Neural cell (in vitro differentiated cells): ENCODE results near the gene SUFU. TPM values are rescaled to one million over a fixed set of nuclear protein-coding genes. Genes with fewer than 3 reads are reported as not detected.
A peak's percentile ranks its signal among the peaks of the same experiment; 100 is the strongest.

Experiments
- H2AFZ ChIP-seq: fragments of 200-600, 300-800 bp; sonication (generic), shearing (Covaris generic); 2 replicates; pipeline ENCODE4 v1.6.0; 2014; ENCODE audit warnings: low read depth, mild to moderate bottlenecking, antibody characterized with exemption, low read length, moderate library complexity
- H3F3A ChIP-seq: fragments of 200-600 bp; shearing (Covaris generic); 2 replicates; pipeline ENCODE4 v1.6.1; 2016; ENCODE audit warnings: mild to moderate bottlenecking, moderate library complexity, mixed read lengths, antibody characterized with exemption, low read length; ENCODE audit not compliant: insufficient read depth, poor library complexity, severe bottlenecking
- H3K27ac ChIP-seq: fragments of 200-600, 300-800 bp; sonication (generic), shearing (Covaris generic); 2 replicates; pipeline ENCODE4 v1.5.1; 2014; ENCODE audit warnings: mild to moderate bottlenecking, low read length, moderate library complexity
- H3K27me3 ChIP-seq: fragments of 300-800, 200-600 bp; sonication (generic), shearing (Covaris generic); 2 replicates; pipeline ENCODE4 v1.6.0; 2014; ENCODE audit warnings: mild to moderate bottlenecking, low read depth, low read length, moderate library complexity; ENCODE audit not compliant: insufficient read depth
- H3K36me3 ChIP-seq: fragments of 300-800, 200-600 bp; sonication (generic), shearing (Covaris generic); 2 replicates; pipeline ENCODE4 v1.5.1; 2014; ENCODE audit warnings: mild to moderate bottlenecking, antibody characterized with exemption, low read length, moderate library complexity; ENCODE audit not compliant: insufficient read depth
- H3K4me2 ChIP-seq: fragments of 300-800, 200-600 bp; sonication (generic), shearing (Covaris generic); 2 replicates; pipeline ENCODE4 v1.6.0; 2014; ENCODE audit warnings: mild to moderate bottlenecking, low read length
- H3K4me3 ChIP-seq: fragments of 300-800, 200-600 bp; sonication (generic), shearing (Covaris generic); 2 replicates; pipeline ENCODE4 v1.5.1; 2014; ENCODE audit warnings: mild to moderate bottlenecking, low read length, moderate library complexity
- H3K79me2 ChIP-seq: fragments of 200-600 bp; shearing (Covaris generic); replicated peaks from 2 replicates; pipeline ENCODE4 v1.6.0; 2014; ENCODE audit warnings: mild to moderate bottlenecking, low read length, moderate library complexity; ENCODE audit not compliant: insufficient read depth
- H3K9ac ChIP-seq: fragments of 300-800, 200-600 bp; sonication (generic), shearing (Covaris generic); 2 replicates; pipeline ENCODE4 v1.6.1; 2016; ENCODE audit warnings: mild to moderate bottlenecking, low read length, mixed read lengths
- H3K9me2 ChIP-seq: fragments of 200-600 bp; shearing (Covaris generic); 2 replicates; pipeline ENCODE4 v1.6.1; 2016; ENCODE audit warnings: mild to moderate bottlenecking, low read length, mixed read lengths; ENCODE audit not compliant: insufficient read depth
- H3K9me3 ChIP-seq: fragments of 200-600, 300-800 bp; sonication (generic), shearing (Covaris generic); 2 replicates; pipeline ENCODE4 v1.6.1; 2016; ENCODE audit warnings: mild to moderate bottlenecking, mixed run types, low read length, moderate library complexity, mixed read lengths
- H4K20me1 ChIP-seq: fragments of 200-600 bp; shearing (Covaris generic); 2 replicates; pipeline ENCODE4 v1.6.1; 2016; ENCODE audit warnings: mild to moderate bottlenecking, mixed run types; ENCODE audit not compliant: insufficient read depth
- EP300 ChIP-seq: fragments of 450-650 bp; conservative IDR thresholded peaks from 2 replicates; pipeline ENCODE4 v1.6.1; 2014; ENCODE audit warnings: antibody characterized with exemption, mild to moderate bottlenecking, moderate library complexity; ENCODE audit not compliant: poor library complexity, severe bottlenecking
- EZH2 ChIP-seq: fragments of 200-600, 300-800 bp; shearing (Covaris generic), sonication (generic); IDR thresholded peaks from 2 replicates; pipeline ENCODE4 v1.6.1; 2014; ENCODE audit warnings: antibody characterized with exemption, low read length, borderline replicate concordance, mild to moderate bottlenecking; ENCODE audit not compliant: insufficient read depth, poor library complexity, severe bottlenecking
- MXI1 ChIP-seq: fragments of 450-650 bp; conservative IDR thresholded peaks from 2 replicates; pipeline ENCODE4 v1.6.1; 2014; ENCODE audit warnings: antibody characterized with exemption, mild to moderate bottlenecking; ENCODE audit not compliant: poor library complexity, severe bottlenecking
- POLR2AphosphoS5 ChIP-seq: IDR thresholded peaks from 2 replicates; pipeline ENCODE4 v1.6.1; 2012
- RAD21 ChIP-seq: fragments of 450-650 bp; conservative IDR thresholded peaks from 2 replicates; pipeline ENCODE4 v1.6.1; 2014; ENCODE audit warnings: antibody characterized with exemption, mild to moderate bottlenecking, moderate library complexity
- SMC3 ChIP-seq: fragments of 450-650 bp; conservative IDR thresholded peaks from 2 replicates; pipeline ENCODE4 v1.6.1; 2014; ENCODE audit warnings: antibody characterized with exemption, mild to moderate bottlenecking, moderate library complexity; ENCODE audit not compliant: poor library complexity
- TAF1 ChIP-seq: IDR thresholded peaks from 2 replicates; pipeline ENCODE4 v1.6.1; 2012; ENCODE audit warnings: low read depth
- polyA plus RNA-seq: library from polyadenylated mRNA; depleted of rRNA; stranded (reverse); fragments of >200 nt; gene quantifications from 2 replicates; pipeline ENCODE4 v1.2.3, GENCODE V29; 2014
- TF ChIP-seq, protein P1 (sequence below): IDR thresholded peaks from 2 replicates; pipeline ENCODE4 v1.6.1; 2012; ENCODE audit warnings: borderline replicate concordance
- TF ChIP-seq, protein P2 (sequence below): fragments of 450-650 bp; IDR thresholded peaks from 2 replicates; pipeline ENCODE4 v1.5.1; 2014; ENCODE audit warnings: antibody characterized with exemption, mild to moderate bottlenecking, moderate library complexity; ENCODE audit not compliant: poor library complexity, severe bottlenecking

SUFU gene
- polyA plus RNA-seq, 1 donor from 2014 or later, result 4.8 TPM

DNA sequence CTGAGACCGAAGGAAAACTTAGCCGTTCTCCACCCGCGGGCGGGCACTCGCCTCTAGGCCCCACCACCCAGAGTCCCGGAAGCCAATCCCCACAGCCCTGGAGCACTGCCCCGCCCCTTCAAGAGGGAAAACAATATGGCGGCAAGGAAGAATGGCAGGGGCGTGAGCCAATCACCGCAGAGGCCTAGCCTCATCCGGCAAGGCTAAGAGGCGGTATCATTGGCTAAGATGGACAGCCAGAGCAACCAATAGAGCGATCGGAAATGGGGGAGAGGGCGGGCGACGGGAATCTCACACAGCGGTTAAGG lies 1.8 kb upstream of the SUFU start:
- Histone ChIP-seq H3K4me3 (peak overlapping the region; percentile 79), H3K27ac (peak overlapping the region; percentile 95), H2AFZ (peak overlapping the region; percentile 100), H3K36me3 (no peaks in the 10 kb centered on the region), H3F3A (peaks cover 5% of the 10 kb centered on the region), H3K4me2 (no peak overlapping the region), H4K20me1 (peaks cover 31% of the 10 kb centered on the region), H3K9me2 (no peaks in the 10 kb centered on the region), H3K79me2 (peaks cover 74% of the 10 kb centered on the region), H3K27me3 (no peaks in the 10 kb centered on the region), H3K9me3 (no peaks in the 10 kb centered on the region), H3K9ac (peak overlapping the region; percentile 97)
- TF ChIP-seq TAF1, result peak; percentile 11
- TF ChIP-seq, protein P1, sequence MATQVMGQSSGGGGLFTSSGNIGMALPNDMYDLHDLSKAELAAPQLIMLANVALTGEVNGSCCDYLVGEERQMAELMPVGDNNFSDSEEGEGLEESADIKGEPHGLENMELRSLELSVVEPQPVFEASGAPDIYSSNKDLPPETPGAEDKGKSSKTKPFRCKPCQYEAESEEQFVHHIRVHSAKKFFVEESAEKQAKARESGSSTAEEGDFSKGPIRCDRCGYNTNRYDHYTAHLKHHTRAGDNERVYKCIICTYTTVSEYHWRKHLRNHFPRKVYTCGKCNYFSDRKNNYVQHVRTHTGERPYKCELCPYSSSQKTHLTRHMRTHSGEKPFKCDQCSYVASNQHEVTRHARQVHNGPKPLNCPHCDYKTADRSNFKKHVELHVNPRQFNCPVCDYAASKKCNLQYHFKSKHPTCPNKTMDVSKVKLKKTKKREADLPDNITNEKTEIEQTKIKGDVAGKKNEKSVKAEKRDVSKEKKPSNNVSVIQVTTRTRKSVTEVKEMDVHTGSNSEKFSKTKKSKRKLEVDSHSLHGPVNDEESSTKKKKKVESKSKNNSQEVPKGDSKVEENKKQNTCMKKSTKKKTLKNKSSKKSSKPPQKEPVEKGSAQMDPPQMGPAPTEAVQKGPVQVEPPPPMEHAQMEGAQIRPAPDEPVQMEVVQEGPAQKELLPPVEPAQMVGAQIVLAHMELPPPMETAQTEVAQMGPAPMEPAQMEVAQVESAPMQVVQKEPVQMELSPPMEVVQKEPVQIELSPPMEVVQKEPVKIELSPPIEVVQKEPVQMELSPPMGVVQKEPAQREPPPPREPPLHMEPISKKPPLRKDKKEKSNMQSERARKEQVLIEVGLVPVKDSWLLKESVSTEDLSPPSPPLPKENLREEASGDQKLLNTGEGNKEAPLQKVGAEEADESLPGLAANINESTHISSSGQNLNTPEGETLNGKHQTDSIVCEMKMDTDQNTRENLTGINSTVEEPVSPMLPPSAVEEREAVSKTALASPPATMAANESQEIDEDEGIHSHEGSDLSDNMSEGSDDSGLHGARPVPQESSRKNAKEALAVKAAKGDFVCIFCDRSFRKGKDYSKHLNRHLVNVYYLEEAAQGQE, result no peak
- TF ChIP-seq MXI1, result peak; percentile 2

DNA sequence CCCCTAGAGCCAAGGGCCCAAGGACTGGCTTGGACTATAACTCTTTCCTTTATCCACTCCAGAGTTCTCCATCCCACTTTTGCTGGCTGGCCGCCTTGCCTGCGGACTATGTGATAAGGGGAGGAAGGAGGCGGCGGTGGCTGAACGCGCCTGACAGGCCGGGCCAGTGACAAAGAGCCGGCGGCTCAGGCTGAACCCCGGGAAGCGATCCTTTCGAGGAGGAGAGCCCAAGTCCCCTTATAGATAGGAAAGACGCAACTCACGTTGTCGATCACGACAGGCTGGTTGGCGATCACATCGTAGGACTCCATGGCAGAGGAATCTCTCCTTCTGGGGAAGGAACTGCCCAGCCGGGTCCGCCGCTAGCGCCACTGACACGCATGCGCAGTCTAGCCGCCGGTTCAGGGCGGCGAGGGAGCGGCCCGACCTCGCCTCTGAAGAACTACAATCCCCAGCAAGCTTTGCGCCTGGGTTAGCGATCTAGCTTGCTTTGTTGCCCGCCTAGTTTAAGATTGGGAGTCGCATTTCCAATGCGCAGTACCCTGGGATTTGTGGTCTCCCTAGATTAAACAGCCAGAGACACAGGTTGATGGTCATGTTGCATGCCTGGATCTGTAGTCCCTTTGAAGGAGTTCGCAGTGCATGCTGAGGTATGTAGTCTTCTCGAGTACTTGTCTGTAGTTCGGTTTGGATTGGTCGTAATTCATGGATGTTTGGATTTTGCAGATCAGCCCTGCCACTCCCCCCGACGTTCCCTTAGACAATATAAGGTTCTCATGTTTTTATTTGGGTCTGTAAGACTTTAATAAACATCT lies 1.2 kb upstream of the SUFU start, which contains the start of gene ACTR1A:
Gene ACTR1A, minus strand, starts transcription at position 376 of the 815 bp plus-strand sequence. Its CDS starts 65 bp downstream, at position 311.
- Histone ChIP-seq H3K9me3 (no peaks in the 10 kb centered on the region), H3K27me3 (no peaks in the 10 kb centered on the region), H3K4me3 (peak within 1 kb of the TSS; percentile 79), H3K79me2 (peaks cover 74% of the 10 kb centered on the region), H3F3A (peaks cover 5% of the 10 kb centered on the region), H3K4me2 (peak within 1 kb of the TSS; percentile 88), H3K36me3 (no peaks in the 10 kb centered on the region), H3K9me2 (no peaks in the 10 kb centered on the region), H4K20me1 (peaks cover 31% of the 10 kb centered on the region), H3K9ac (peak within 1 kb of the TSS; percentile 97), H2AFZ (peak within 1 kb of the TSS; percentile 100), H3K27ac (peak within 1 kb of the TSS; percentile 95)
- TF ChIP-seq RAD21 (no peak), EP300 (peak; percentile 62), SMC3 (peak; percentile 25), POLR2AphosphoS5 (peak; percentile 99), MXI1 (peak; percentile 71), TAF1 (peak; percentile 51), EZH2 (no peak)
- TF ChIP-seq, protein P1, result peak; percentile 90
- TF ChIP-seq, protein P2, sequence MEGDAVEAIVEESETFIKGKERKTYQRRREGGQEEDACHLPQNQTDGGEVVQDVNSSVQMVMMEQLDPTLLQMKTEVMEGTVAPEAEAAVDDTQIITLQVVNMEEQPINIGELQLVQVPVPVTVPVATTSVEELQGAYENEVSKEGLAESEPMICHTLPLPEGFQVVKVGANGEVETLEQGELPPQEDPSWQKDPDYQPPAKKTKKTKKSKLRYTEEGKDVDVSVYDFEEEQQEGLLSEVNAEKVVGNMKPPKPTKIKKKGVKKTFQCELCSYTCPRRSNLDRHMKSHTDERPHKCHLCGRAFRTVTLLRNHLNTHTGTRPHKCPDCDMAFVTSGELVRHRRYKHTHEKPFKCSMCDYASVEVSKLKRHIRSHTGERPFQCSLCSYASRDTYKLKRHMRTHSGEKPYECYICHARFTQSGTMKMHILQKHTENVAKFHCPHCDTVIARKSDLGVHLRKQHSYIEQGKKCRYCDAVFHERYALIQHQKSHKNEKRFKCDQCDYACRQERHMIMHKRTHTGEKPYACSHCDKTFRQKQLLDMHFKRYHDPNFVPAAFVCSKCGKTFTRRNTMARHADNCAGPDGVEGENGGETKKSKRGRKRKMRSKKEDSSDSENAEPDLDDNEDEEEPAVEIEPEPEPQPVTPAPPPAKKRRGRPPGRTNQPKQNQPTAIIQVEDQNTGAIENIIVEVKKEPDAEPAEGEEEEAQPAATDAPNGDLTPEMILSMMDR, result peak; percentile 9
